Panc1 (cell line): ENCODE results near the gene PRDX6.

Source experiments
- POLR2AphosphoS5 ChIP-seq: IDR thresholded peaks from 2 replicates; pipeline ENCODE4 v1.6.1; 2012; ENCODE audit warnings: mild to moderate bottlenecking, low read depth, low read length, moderate library complexity
- TCF7L2 ChIP-seq: IDR thresholded peaks from 2 replicates; pipeline ENCODE4 v1.6.1; 2011; ENCODE audit warnings: mild to moderate bottlenecking, low read depth, low read length, inconsistent platforms
- TF ChIP-seq, protein P1 (sequence below): fragments of 450-650 bp; IDR thresholded peaks from 2 replicates; pipeline ENCODE4 v1.5.1; 2017; ENCODE audit warnings: mild to moderate bottlenecking

- TF ChIP-seq POLR2AphosphoS5 (no peak), TCF7L2 (no peak)
- TF ChIP-seq, protein P1, sequence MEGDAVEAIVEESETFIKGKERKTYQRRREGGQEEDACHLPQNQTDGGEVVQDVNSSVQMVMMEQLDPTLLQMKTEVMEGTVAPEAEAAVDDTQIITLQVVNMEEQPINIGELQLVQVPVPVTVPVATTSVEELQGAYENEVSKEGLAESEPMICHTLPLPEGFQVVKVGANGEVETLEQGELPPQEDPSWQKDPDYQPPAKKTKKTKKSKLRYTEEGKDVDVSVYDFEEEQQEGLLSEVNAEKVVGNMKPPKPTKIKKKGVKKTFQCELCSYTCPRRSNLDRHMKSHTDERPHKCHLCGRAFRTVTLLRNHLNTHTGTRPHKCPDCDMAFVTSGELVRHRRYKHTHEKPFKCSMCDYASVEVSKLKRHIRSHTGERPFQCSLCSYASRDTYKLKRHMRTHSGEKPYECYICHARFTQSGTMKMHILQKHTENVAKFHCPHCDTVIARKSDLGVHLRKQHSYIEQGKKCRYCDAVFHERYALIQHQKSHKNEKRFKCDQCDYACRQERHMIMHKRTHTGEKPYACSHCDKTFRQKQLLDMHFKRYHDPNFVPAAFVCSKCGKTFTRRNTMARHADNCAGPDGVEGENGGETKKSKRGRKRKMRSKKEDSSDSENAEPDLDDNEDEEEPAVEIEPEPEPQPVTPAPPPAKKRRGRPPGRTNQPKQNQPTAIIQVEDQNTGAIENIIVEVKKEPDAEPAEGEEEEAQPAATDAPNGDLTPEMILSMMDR: no peak
Measured at GRCh38 chr1:173502104-173502503, 25.0 kb downstream of the PRDX6 start.
